ENCODE data around the gene OR52E5.

OR52E5 gene

DNA sequence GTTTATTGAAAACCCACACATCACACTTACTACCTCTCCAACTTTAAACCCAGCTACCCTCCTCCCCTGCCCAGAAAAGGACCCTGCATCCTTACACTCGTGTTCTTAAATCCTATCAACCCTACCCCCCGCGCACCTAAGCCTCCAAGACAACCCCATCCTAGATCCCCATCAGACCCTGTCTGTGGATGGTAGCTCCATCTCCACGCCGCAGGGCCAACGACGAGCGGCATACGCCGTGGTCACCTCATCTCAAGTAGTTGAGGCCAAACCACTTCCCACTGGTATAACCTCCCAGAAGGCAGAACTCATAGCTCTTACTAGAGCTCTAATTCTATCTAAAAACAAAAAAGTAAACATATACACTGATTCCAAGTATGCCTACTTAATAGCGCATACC, 39.7 kb downstream of the OR52E5 start:
- DNase-seq (ENCODE audit: low read depth in 3 of 3, low spot score in 1 of 3), result no peak

DNA sequence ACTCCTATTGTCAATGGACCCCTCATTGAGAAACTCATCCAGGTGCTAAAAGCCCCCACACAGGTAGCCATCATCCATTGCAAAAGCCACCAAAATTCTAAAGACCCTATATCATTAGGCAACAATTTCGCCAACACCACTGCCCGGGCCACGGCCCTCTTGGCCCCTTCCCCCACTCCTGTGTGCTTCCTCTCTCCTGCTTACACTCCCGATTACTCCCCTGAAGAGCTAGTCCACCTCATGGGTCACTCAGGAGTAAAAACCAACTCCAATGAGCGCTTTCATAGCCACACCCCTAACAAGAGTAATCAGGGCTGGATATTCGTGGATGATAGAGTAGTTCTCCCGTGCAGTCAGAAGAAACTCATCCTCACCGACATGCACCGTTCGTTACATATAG, 40.1 kb downstream of the OR52E5 start:
- DNase-seq (ENCODE audit: low read depth in 3 of 3, low spot score in 1 of 3), result no peak

DNA sequence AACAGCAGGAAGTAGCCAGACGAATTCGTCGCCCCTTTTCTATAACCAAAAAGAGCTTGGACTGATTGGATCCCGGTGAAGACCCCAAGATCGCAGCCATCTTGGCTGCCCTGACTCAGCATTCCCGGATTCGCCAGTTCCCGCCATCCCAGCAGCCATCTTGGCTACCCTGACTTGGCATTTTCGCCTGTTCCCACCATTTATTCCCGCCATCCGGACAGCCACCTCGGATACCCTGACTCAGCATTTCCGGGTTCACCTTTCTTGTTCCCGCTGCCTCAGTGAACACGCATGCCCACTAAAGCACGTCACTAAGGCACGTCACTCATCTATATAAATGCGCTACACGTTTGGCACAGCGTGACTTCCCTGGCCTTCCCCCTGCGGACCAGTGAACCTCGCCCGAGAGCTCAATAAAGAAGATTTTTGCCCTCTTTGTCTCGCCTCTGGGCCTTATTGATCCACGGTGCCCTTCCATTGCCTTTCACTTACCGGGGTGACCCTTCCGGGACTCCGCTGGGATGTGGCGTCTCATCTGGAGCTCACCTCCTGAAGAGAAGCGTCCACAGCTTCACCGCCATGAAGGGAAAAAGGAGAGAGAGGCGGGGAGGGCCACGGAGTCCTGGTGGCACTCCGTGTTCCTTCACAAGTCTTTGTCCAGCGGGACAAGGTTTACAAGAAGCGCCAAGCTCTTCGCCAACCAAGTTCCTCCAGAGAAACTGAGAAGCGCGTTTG, 45.0 kb downstream of the OR52E5 start:
- no peak for DNase-seq (ENCODE audit: low read depth in 3 of 3, low spot score in 1 of 3)

DNA sequence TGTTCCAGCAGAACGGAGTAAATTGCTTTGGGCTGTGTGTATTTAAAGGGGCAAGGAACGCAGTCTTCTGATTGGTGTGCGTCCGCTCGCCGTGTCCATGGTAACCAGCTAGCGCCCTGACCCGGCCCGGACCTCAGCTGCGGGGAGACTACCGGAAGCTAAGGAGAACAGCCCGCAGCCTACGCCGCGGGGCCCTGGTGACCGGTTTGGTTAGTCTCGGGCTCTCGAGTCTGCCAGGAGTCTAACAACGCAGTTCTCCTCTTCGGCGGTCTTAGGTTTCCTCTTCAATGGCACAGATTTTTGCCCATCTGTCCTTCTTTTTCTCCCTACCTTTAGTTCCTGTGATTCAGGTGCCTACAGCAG, 45.6 kb downstream of the OR52E5 start:
- no peak for DNase-seq (ENCODE audit: low read depth in 3 of 3, low spot score in 1 of 3)

DNA sequence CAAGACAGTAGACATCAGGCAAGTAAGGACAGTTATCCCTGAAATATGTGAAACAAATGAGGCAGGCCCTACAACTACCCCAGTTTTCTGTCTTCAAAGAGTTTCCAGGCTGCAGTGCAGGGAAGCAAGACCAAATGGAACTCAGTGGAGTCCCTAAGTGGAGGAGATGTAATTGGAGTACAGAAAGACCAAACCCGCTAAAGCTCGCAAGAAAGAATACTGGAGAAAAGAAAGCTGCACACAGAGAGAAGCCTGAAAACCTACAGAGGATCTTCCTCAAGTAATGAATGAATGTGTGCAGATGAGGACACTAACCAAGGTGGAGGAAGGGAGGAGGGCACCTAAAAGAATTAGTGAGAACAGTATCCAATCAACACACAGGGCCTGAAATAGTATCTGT, 47.7 kb downstream of the OR52E5 start:
- DNase-seq (ENCODE audit: low read depth in 3 of 3, low spot score in 1 of 3), result no peak

DNA sequence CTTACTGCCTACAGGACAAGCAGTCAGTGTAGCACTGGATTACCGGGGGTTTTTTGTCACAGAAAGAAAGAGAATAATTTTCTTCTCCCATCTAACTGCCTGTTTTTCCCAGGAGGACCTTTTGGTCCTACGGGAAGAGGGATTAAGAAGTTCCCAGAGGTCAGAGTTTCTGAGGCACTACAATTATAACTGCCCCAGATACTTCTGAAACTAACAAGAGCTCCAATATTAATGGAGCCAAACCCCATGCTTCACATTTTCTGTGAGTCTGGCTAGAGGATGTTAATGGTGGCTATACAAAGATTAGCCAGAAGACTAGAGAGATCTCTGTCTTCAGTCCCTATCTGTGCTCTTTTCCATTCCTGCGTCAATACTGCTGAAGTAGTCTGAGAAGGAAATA, 48.9 kb downstream of the OR52E5 start, which contains the start of gene OR56A3:
OR56A3 (plus strand) TSS at position 301 of the 400 bp plus-strand sequence. CDS start 5,096 bp downstream, outside the sequence.
- DNase-seq (ENCODE audit: low read depth in 3 of 3, low spot score in 1 of 3), result no peak

All from stimulated activated CD4-positive, alpha-beta T cell treated with anti-CD3 and anti-CD28 coated beads, TNF-alpha, amount 100 ng/mL, for 1 hour (primary cell).